Measurements from ENCODE around the gene MIPEP. TPM values are rescaled to one million over a fixed set of nuclear protein-coding genes. Genes with fewer than 3 reads are reported as not detected.

Gene MIPEP
- total and polyA plus RNA-seq, 10 of the 15 experiments (the other 5 are each of a cell fraction or from before 2014, with no cell fraction given) = 15.6 to 56.2 (median 29.8) TPM

GRCh38 chr13:23752111-23753001 is 136.8 kb downstream of the MIPEP start (continued):
- TF ChIP-seq JUND (IDR thresholded peaks at IDR 0.05; ENCODE audit: low read depth, low read length) = 0 out of 2 replicates have a peak, but pooled peaks have one; percentile 15
- no peak for TF ChIP-seq ZNF687 (IDR thresholded peaks at IDR 0.05)
- TF ChIP-seq RBBP5 (conservative IDR thresholded peaks at IDR 0.05) = no peak
- TF ChIP-seq ZSCAN29 (IDR thresholded peaks at IDR 0.05) = no peak
- TF ChIP-seq KDM1A (IDR thresholded peaks at IDR 0.05; ENCODE audit: borderline replicate concordance) = no peak
- TF ChIP-seq ESRRA (IDR thresholded peaks at IDR 0.05; ENCODE audit: low read length) = no peak
- peak; percentile 82; the same call in 1 of the 2 replicates for TF ChIP-seq FOXM1 (IDR thresholded peaks at IDR 0.05; ENCODE audit: low read depth, low read length)
- peak; percentile 42 for TF ChIP-seq SKIL (IDR thresholded peaks at IDR 0.05; ENCODE audit: low read depth, poor library complexity, severe bottlenecking)
- TF ChIP-seq YY1 (IDR thresholded peaks at IDR 0.05; ENCODE audit: low read depth, low read length) = no peak
- no peak for TF ChIP-seq ATF3 (IDR thresholded peaks at IDR 0.05; ENCODE audit: borderline replicate concordance, extremely low read depth, low read depth, low read length)
- 0 out of 2 replicates have a peak, but pooled peaks have one; percentile 49 for TF ChIP-seq PAX5 (IDR thresholded peaks at IDR 0.05; ENCODE audit: borderline replicate concordance, low read depth, low read length)
- TF ChIP-seq ZNF217 (IDR thresholded peaks at IDR 0.05) = peak; percentile 37; the same call in 1 of the 2 replicates
- peak; percentile 52; the same call in 1 of the 2 replicates for TF ChIP-seq ZBED1 (IDR thresholded peaks at IDR 0.05; ENCODE audit: borderline replicate concordance)
- peak; percentile 79 for TF ChIP-seq MEF2B (IDR thresholded peaks at IDR 0.05; ENCODE audit: partially characterized antibody, poor library complexity, severe bottlenecking)
- TF ChIP-seq POU2F2 (IDR thresholded peaks at IDR 0.05; ENCODE audit: borderline replicate concordance, low read depth, low read length) = peak; percentile 19; the same call in 1 of the 3 replicates
- peak; percentile 49; the same call in 1 of the 2 replicates for TF ChIP-seq GABPA (IDR thresholded peaks at IDR 0.05; ENCODE audit: low read depth)
- TF ChIP-seq NFIC (IDR thresholded peaks at IDR 0.05; ENCODE audit: low read depth, low read length) = peak; percentile 94; the same call in 1 of the 2 replicates
- TF ChIP-seq NBN (IDR thresholded peaks at IDR 0.05) = 0 out of 2 replicates have a peak, but pooled peaks have one; percentile 36
- no peak for TF ChIP-seq LARP7 (IDR thresholded peaks at IDR 0.05)
- TF ChIP-seq SIX5 (IDR thresholded peaks at IDR 0.05; ENCODE audit: low read depth, low read length, severe bottlenecking) = no peak
- no peak for TF ChIP-seq E4F1 (IDR thresholded peaks at IDR 0.05; ENCODE audit: borderline replicate concordance, partially characterized antibody)

Measured in GM12878 (cell line).